Tibial artery (tissue), 4 donors: ENCODE data around the gene SRSF9.

Experiments used
- DNase-seq, 2 donors: peaks; one replicate each; pipeline ENCODE4 v3.0.0-alpha.2; 2019
- H3K27ac ChIP-seq, 2 donors: fragments of 200-600 bp; sonication (generic) in 1 of 2; 1 replicate in 1 of 2; 2 replicates in 1 of 2; pipeline ENCODE4 v1.5.1; 2018 to 2019; ENCODE audit warnings: mild to moderate bottlenecking in 1 of 2
- H3K27me3 ChIP-seq, 2 donors: fragments of 200-600 bp; sonication (generic) in 1 of 2; one replicate each; pipeline versions ENCODE4 v1.5.1 to v1.6.0; 2016 to 2019
- H3K36me3 ChIP-seq, 3 donors: fragments of 200-600 bp; sonication (generic) in 2 of 3; one replicate each; pipeline ENCODE4 v1.5.1; 2016 to 2019; ENCODE audit warnings: mild to moderate bottlenecking in 2 of 3
- H3K4me1 ChIP-seq, 4 donors: fragments of 200-600 bp; sonication (generic) in 2 of 4; 1 replicate in 3 of 4; 2 replicates in 1 of 4; pipeline ENCODE4 v1.5.1; 2016 to 2019
- H3K4me3 ChIP-seq, 2 donors: fragments of 200-600 bp; sonication (generic) in 1 of 2; 1 replicate in 1 of 2; 2 replicates in 1 of 2; pipeline ENCODE4 v1.5.1; 2018 to 2019; ENCODE audit warnings: mild to moderate bottlenecking in 2 of 2
- H3K9me3 ChIP-seq, 3 donors: fragments of 200-600 bp; sonication (generic) in 1 of 3; one replicate each; pipeline ENCODE4 v1.5.1; 2016 to 2019
- intact Hi-C: fragments of 100-400 bp; cut with DNase I; formaldehyde crosslinking; loops from one replicate; pipeline ENCODE4 v1.15.0; 2023; ENCODE audit warnings: low total_unique reads
- TF ChIP-seq, protein P1 (sequence below), 2 experiments: fragments of 200-600 bp in 1 of 2; fragments of 450-650 bp in 1 of 2; IDR thresholded peaks; one replicate each; pipeline ENCODE4 v1.5.1; 2017 to 2019; ENCODE audit warnings: antibody characterized with exemption in 2 of 2, mild to moderate bottlenecking in 1 of 2, moderate library complexity in 1 of 2

The SRSF9 gene

DNA sequence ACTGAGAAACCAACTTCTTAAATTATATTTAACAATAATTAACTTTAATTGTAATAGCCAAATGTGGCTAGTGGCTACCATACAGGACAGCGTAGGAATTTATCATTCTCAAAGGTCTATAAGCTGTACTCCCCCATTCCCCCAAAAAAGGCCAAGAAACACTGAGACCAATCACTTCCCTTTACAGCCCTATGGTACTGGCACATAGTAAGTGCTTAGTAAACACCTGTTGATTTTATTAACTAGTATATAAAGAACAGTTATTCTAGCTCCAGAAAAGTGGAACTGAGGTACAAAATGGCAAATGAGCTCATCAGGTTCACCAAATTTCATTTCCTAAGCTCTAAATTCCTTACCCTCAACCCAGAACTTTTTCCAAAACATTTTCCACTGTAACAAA is 6.1 kb upstream of the SRSF9 start:
- TF ChIP-seq, protein P1, sequence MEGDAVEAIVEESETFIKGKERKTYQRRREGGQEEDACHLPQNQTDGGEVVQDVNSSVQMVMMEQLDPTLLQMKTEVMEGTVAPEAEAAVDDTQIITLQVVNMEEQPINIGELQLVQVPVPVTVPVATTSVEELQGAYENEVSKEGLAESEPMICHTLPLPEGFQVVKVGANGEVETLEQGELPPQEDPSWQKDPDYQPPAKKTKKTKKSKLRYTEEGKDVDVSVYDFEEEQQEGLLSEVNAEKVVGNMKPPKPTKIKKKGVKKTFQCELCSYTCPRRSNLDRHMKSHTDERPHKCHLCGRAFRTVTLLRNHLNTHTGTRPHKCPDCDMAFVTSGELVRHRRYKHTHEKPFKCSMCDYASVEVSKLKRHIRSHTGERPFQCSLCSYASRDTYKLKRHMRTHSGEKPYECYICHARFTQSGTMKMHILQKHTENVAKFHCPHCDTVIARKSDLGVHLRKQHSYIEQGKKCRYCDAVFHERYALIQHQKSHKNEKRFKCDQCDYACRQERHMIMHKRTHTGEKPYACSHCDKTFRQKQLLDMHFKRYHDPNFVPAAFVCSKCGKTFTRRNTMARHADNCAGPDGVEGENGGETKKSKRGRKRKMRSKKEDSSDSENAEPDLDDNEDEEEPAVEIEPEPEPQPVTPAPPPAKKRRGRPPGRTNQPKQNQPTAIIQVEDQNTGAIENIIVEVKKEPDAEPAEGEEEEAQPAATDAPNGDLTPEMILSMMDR (IDR thresholded peaks at IDR 0.05) = no peak
- Histone ChIP-seq H3K27ac (no peak overlapping the region), H3K4me1 (peaks cover 0 to 13% (median 1%) of the 10 kb centered on the region in 4 donors), H3K27me3 (no peaks in the 10 kb centered on the region), H3K36me3 (no peaks in the 10 kb centered on the region), H3K4me3 (no peak overlapping the region), H3K9me3 (no peaks in the 10 kb centered on the region)
- DNase-seq = no peak
- intact Hi-C loops = no loop called here

DNA sequence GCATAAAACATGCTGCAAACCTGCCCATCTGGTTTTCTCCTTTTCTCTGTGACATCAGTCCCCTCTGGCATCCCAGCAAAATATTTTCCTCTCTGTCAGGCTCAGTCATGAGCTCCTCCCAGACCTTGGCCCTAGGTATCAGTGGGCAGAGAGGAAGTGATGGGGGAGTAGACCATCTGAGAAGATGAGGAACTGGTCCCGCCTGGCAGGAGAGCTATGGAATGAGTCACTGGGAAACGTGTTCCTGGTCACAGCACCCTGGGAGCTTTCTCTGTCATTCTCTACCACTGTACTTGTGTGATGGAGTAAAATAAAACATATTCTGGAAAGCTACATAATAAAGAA is 5.0 kb upstream of the SRSF9 start:
- Histone ChIP-seq H3K27ac (no peak overlapping the region), H3K9me3 (no peaks in the 10 kb centered on the region), H3K4me3 (no peak overlapping the region), H3K4me1 (peaks cover 0 to 21% (median 8%) of the 10 kb centered on the region in 4 donors), H3K36me3 (no peaks in the 10 kb centered on the region), H3K27me3 (no peaks in the 10 kb centered on the region)
- DNase-seq = no peak
- intact Hi-C loops = no loop called here
- TF ChIP-seq, protein P1 (IDR thresholded peaks at IDR 0.05) = no peak

DNA sequence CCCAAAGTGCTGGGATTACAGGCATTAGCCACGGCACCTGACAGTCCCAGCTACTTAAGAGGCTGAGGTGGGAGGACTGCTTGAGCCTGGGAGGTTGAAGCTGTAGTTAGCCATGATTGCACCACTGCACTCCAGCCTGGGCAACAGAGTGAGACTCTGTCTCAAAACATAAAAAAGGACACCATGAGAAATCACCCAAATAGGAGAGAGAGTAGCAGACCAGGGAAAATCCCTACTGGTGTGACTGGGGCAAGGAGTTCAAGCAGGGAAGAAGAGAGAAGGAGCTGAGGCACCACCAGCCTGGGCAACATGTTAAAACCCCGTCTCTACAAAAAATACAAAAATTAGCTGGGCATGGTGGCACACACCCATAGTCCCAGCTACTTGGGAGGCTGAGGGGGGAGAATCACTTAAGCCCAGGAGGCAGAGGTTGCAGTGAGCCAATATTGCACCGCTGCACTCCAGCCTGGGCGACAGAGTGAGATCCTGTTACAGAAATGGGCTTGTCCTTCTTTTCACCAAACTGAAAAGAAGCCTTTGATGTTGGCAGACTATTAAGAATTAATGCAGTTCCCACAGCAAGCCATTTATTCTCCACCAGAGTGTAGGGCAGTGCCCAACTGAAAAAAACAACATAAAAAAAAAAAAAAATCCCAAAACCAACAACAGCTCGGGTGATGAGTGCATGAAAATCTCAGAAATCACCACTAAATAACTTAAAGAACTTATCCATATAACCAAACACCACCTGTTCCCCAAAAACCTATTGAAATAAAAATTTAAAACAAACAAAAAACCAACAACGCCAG is 4.5 kb upstream of the SRSF9 start:
- no peaks in the 10 kb centered on the region for H3K27me3 ChIP-seq
- peaks cover 0 to 21% (median 8%) of the 10 kb centered on the region in 4 donors for H3K4me1 ChIP-seq
- peak in 1 of 2 donors; percentile 28 for DNase-seq
- intact Hi-C loops = no loop called here
- H3K4me3 ChIP-seq = no peak overlapping the region
- no peaks in the 10 kb centered on the region for H3K9me3 ChIP-seq
- TF ChIP-seq, protein P1 (IDR thresholded peaks at IDR 0.05) = no peak
- H3K27ac ChIP-seq = no peak overlapping the region
- no peaks in the 10 kb centered on the region for H3K36me3 ChIP-seq

DNA sequence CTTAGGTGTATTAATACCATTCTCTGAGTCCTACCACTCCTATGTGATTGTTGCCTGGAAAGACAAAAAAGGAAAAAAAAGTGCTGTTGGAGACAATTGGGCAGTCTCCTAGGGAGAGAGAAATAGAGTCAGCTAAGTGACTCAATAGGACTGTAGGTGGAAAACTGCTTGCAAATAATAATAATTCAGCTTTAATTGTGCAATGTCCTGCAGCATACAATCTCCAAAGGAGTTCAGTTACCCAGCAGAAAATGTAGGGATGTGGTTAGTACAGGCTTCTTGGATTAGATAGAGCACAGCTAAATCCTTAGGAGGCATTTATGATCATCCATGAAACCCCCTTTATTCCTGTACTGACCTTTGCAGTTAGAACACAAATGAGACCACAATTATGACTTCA is 3.0 kb upstream of the SRSF9 start:
- intact Hi-C loops = no loop called here
- TF ChIP-seq, protein P1 (IDR thresholded peaks at IDR 0.05) = no peak
- no peaks in the 10 kb centered on the region for H3K27me3 ChIP-seq
- no peaks in the 10 kb centered on the region for H3K9me3 ChIP-seq
- H3K27ac ChIP-seq = no peak overlapping the region
- no peaks in the 10 kb centered on the region for H3K36me3 ChIP-seq
- DNase-seq = no peak
- no peak overlapping the region for H3K4me3 ChIP-seq
- peaks cover 0 to 33% (median 11%) of the 10 kb centered on the region in 4 donors for H3K4me1 ChIP-seq

DNA sequence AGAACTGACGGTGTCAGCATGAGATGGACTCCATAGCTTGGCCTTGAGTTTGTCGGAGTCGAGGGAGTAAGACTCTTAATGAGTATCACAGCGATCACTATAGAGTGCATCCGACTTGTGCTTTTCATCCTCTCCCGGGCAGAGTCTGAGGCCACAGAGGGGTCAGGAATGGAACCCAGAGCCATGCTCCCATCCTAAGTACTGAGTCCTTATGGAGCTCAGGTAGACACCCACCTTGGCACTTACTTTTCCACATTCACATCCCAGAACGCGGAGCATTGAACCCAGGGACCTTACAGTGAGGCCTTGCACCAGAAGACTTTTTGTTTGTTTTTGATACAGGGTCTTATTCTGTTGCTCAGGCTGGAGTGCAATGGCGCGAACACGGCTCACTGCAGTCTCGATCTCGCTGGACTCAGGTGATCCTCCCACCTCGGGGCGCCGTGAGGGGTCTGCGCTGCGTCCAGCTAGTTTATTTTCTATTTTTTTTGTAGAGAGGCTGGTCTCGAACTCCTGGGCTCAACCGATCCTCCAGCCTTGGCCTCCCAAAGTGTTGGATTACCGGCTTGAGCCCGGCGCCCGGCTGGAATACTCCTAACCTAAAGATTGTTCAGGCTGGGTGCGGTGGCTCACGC is 719 bp upstream of the SRSF9 start:
- intact Hi-C loops = no loop called here
- peak overlapping the region; percentile 93 to 94 for H3K27ac ChIP-seq

More for the DNA sequence above, 719 bp upstream of the SRSF9 start:
- Histone ChIP-seq H3K9me3 (no peaks in the 10 kb centered on the region), H3K4me1 (peaks cover 0 to 52% (median 19%) of the 10 kb centered on the region in 4 donors), H3K36me3 (peaks cover 3 to 18% (median 5%) of the 10 kb centered on the region in 3 donors), H3K27me3 (no peaks in the 10 kb centered on the region), H3K4me3 (peak overlapping the region; percentile 95 to 98)
- TF ChIP-seq, protein P1 (IDR thresholded peaks at IDR 0.05) = no peak
- peak in 1 of 2 donors; percentile 67 for DNase-seq
